CD4-positive, alpha-beta T cell (primary cell): ENCODE data around the gene MPHOSPH10. TPM values are rescaled to one million over a fixed set of nuclear protein-coding genes. Genes with fewer than 3 reads are reported as not detected.
"Not testable (repeated sequence)": the region's sequence is repeated elsewhere in the genome, so short reads cannot be mapped to it uniquely, and the experiment has no call there.

Experiments used
- ATAC-seq: fragments of 200-7000 bp; cut with Tn5 transposase; one replicate; pipeline ENCODE4 v1.10.0; 2022; ENCODE audit warnings: mild to moderate bottlenecking; ENCODE audit not compliant: poor library complexity
- CTCF ChIA-PET: fragments of 350-600 bp; sonication (Branson Sonifier 250); formaldehyde crosslinking; loops from one replicate; lab custom pipeline; 2021; ENCODE audit warnings: antibody characterized with exemption, inconsistent platforms; lab: Charles Lee
- POLR2A ChIA-PET: fragments of 350-600 bp; sonication (Branson Sonifier 250); formaldehyde crosslinking; loops from one replicate; lab custom pipeline; 2021; ENCODE audit warnings: antibody characterized with exemption, inconsistent platforms; lab: Charles Lee
- DNase-seq, 14 experiments: peaks; one replicate each; pipeline ENCODE4 v3.0.0-alpha.2; 2013 to 2020; ENCODE audit warnings: mixed read lengths in 2 of 14
- H3K27ac ChIP-seq, 2 donors: one replicate each; pipeline versions ENCODE4 v1.5.1 to v1.7.0; 2013; ENCODE audit warnings: low read length in 2 of 2, low read depth in 1 of 2, mild to moderate bottlenecking in 1 of 2
- H3K27me3 ChIP-seq, 2 experiments: 1 replicate in 1 of 2; 2 replicates in 1 of 2; pipeline versions ENCODE4 v1.6.1 to v1.7.0; 2013; ENCODE audit warnings: low read length in 2 of 2, control low read depth in 1 of 2, mild to moderate bottlenecking in 1 of 2, moderate library complexity in 1 of 2; ENCODE audit not compliant: insufficient read depth in 2 of 2, control insufficient read depth in 1 of 2
- H3K36me3 ChIP-seq: one replicate; pipeline ENCODE4 v1.6.1; 2013; ENCODE audit warnings: low read length, control low read depth; ENCODE audit not compliant: insufficient read depth
- H3K4me1 ChIP-seq: one replicate; pipeline ENCODE4 v1.6.1; 2013; ENCODE audit warnings: low read length, control low read depth; ENCODE audit not compliant: insufficient read depth
- H3K4me3 ChIP-seq: one replicate; pipeline ENCODE4 v1.5.1; 2013; ENCODE audit warnings: mild to moderate bottlenecking, low read length, moderate library complexity
- H3K9me3 ChIP-seq, 2 experiments: 1 replicate in 1 of 2; 2 replicates in 1 of 2; pipeline versions ENCODE4 v1.6.1 to v1.7.0; 2013; ENCODE audit warnings: low read length in 2 of 2, mild to moderate bottlenecking in 2 of 2, control low read depth in 1 of 2, moderate library complexity in 1 of 2; ENCODE audit not compliant: control insufficient read depth in 1 of 2, insufficient read depth in 1 of 2
- H3K27ac Mint-ChIP-seq: one replicate; pipeline ENCODE4 v1.8.0; 2020; ENCODE audit warnings: mixed read lengths
- H3K27me3 Mint-ChIP-seq: one replicate; pipeline ENCODE4 v1.8.0; 2021; ENCODE audit warnings: mixed read lengths
- H3K36me3 Mint-ChIP-seq: one replicate; pipeline ENCODE4 v1.8.0; 2021; ENCODE audit warnings: low read depth, mixed read lengths
- H3K4me1 Mint-ChIP-seq: one replicate; pipeline ENCODE4 v1.8.0; 2021; ENCODE audit warnings: low read depth, mixed read lengths
- H3K4me3 Mint-ChIP-seq: one replicate; pipeline ENCODE4 v1.8.0; 2020; ENCODE audit warnings: mild to moderate bottlenecking, mixed read lengths
- H3K9me3 Mint-ChIP-seq: one replicate; pipeline ENCODE4 v1.8.0; 2020; ENCODE audit warnings: mixed read lengths
- intact Hi-C, 2 experiments: fragments of 100-400 bp; cut with DNase I in 1 of 2; cut with micrococcal nuclease in 1 of 2; formaldehyde crosslinking; loops; one replicate each; pipeline versions ENCODE4 v1.15.1 to v1.9.0; 2023 to 2025; cut with DNase I, micrococcal nuclease
- total RNA-seq, 174 experiments: library from RNA in 2 of 174; stranded (reverse) in 2 of 174; gene quantifications; one replicate each; pipeline ENCODE4 v1.2.3 and lab custom pipeline; 2021 to 2026
- TF ChIP-seq, protein P1 (sequence below): fragments of 200-600 bp; IDR thresholded peaks from one replicate; pipeline ENCODE4 v1.8.0; 2022; ENCODE audit warnings: antibody characterized with exemption, mild to moderate bottlenecking

Gene MPHOSPH10
- total RNA-seq, 2 experiments from 2014 or later = 36.7 to 38.2 TPM

DNA sequence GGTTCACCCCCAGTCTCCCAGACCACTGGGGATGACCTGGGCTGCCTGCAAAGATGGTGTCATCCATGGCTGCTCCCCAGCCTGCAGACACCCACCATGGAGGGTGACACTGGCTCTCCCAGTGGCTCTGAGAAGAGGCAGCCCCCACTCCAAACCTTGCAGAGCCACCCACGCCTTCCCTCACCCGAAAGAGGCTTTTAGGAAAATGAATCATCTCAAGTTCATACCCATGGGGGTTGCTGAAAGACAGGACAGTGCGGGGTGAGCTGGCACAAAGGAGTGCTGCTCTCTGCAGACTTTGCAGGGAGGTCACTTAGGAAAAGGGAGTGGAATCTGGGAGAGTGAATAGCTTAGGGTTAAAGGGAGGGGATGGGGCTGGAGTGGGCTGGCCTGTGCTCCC, 36.4 kb downstream of the MPHOSPH10 start:
- DNase-seq = no peak

DNA sequence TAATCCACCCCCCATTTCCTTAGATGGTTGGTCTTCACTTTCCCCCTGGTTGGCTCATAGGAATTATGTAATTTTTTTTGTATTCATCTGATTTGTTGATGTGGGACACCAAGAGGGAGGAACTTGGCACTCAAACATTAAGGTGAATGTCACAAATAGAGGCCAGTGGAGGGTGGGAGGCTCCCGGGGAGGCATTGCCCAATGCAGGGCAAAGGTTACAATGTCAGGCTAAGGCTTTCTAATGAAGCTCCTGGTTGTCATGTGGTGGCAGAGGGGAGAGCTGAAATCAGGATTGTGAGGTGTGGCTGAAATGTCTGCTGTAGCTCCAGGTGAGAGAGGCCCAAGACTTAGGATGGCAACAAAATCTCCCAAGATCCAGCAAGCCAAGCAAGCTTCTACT, 42.7 kb downstream of the MPHOSPH10 start:
- Mint-ChIP-seq H3K36me3 (no peaks in the 10 kb centered on the region), H3K27me3 (no peaks in the 10 kb centered on the region), H3K27ac (no peak overlapping the region), H3K4me3 (no peak overlapping the region), H3K9me3 (no peaks in the 10 kb centered on the region), H3K4me1 (peaks cover 12% of the 10 kb centered on the region)
- ChIA-PET POLR2A (no interaction called here), CTCF (no interaction called here)
- ATAC-seq (no peak), DNase-seq (no peak)
- H3K36me3 ChIP-seq = no peaks in the 10 kb centered on the region
- no peaks in the 10 kb centered on the region for H3K4me1 ChIP-seq
- intact Hi-C loops = no loop called here
- H3K27me3 ChIP-seq = peaks cover 0 to 3% of the 10 kb centered on the region in 2 experiments
- H3K4me3 ChIP-seq = no peak overlapping the region
- no peaks in the 10 kb centered on the region for H3K9me3 ChIP-seq
- H3K27ac ChIP-seq = no peak overlapping the region
- TF ChIP-seq, protein P1, sequence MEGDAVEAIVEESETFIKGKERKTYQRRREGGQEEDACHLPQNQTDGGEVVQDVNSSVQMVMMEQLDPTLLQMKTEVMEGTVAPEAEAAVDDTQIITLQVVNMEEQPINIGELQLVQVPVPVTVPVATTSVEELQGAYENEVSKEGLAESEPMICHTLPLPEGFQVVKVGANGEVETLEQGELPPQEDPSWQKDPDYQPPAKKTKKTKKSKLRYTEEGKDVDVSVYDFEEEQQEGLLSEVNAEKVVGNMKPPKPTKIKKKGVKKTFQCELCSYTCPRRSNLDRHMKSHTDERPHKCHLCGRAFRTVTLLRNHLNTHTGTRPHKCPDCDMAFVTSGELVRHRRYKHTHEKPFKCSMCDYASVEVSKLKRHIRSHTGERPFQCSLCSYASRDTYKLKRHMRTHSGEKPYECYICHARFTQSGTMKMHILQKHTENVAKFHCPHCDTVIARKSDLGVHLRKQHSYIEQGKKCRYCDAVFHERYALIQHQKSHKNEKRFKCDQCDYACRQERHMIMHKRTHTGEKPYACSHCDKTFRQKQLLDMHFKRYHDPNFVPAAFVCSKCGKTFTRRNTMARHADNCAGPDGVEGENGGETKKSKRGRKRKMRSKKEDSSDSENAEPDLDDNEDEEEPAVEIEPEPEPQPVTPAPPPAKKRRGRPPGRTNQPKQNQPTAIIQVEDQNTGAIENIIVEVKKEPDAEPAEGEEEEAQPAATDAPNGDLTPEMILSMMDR = no peak

More for the DNA sequence above, 36.4 kb downstream of the MPHOSPH10 start:
- peaks cover 10% of the 10 kb centered on the region for H3K27me3 Mint-ChIP-seq
- ChIA-PET CTCF (no interaction called here), POLR2A (no interaction called here)
- Histone ChIP-seq H3K4me3 (no peak overlapping the region), H3K4me1 (no peaks in the 10 kb centered on the region), H3K36me3 (no peaks in the 10 kb centered on the region), H3K9me3 (no peaks in the 10 kb centered on the region), H3K27me3 (no peaks in the 10 kb centered on the region), H3K27ac (no peak overlapping the region)
- intact Hi-C loops = no loop called here
- H3K36me3 Mint-ChIP-seq = no peaks in the 10 kb centered on the region
- no peak for ATAC-seq
- no peak overlapping the region for H3K4me3 Mint-ChIP-seq
- no peaks in the 10 kb centered on the region for H3K4me1 Mint-ChIP-seq
- no peaks in the 10 kb centered on the region for H3K9me3 Mint-ChIP-seq
- TF ChIP-seq, protein P1 = no peak
- no peak overlapping the region for H3K27ac Mint-ChIP-seq

DNA sequence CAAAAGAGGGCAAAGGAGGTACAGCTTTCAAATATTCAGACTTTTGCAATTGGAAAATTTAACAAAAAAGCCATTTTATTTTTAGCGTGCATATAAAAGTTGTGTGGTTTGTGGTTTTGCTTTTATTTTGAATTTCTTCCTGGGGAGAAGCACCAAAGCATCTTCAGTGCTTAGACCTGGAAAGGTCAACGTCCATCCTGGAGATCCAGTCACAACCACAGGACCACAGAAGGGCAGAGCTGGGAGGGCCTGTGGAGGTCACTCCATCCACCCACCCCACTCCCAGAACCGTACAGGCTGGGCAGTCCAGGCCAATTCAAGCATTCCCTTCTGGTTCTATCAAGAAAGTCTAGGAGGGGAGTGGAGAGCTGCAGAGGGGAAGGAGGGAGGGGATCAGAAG, 43.8 kb downstream of the MPHOSPH10 start:
- Mint-ChIP-seq H3K27ac (no peak overlapping the region), H3K36me3 (no peaks in the 10 kb centered on the region), H3K4me3 (no peak overlapping the region), H3K9me3 (no peaks in the 10 kb centered on the region), H3K4me1 (peaks cover 12% of the 10 kb centered on the region), H3K27me3 (no peaks in the 10 kb centered on the region)
- Histone ChIP-seq H3K27ac (no peak overlapping the region), H3K9me3 (no peaks in the 10 kb centered on the region), H3K4me1 (no peaks in the 10 kb centered on the region), H3K27me3 (peaks cover 0 to 3% of the 10 kb centered on the region in 2 experiments), H3K4me3 (no peak overlapping the region), H3K36me3 (no peaks in the 10 kb centered on the region)
- intact Hi-C loops = no loop called here
- no peak for ATAC-seq
- POLR2A ChIA-PET = no interaction called here
- CTCF ChIA-PET = no interaction called here
- no peak for DNase-seq
- TF ChIP-seq, protein P1 = no peak

DNA sequence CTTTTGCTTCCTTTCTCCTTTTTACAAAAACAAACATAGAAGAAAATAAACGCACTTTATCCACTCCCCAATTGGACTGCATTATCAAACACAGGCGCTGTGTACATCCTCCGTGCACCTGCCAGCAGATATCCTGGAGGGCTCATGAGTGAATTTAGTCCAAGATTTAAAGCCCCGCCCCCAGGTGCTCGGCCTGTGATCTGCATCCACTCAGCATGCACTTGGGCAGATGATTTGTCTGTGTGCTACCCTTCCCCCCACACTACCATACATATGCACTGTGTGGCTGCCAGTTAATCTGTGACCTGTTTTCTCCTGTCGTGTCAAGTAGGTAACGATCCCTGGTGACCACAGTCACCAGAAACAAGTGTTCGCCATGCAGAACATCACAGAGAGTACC, 48.4 kb downstream of the MPHOSPH10 start:
- H3K27ac ChIP-seq, POLR2A ChIA-PET, H3K4me3 Mint-ChIP-seq, H3K27me3 Mint-ChIP-seq, H3K9me3 ChIP-seq, H3K27ac Mint-ChIP-seq, H3K36me3 ChIP-seq, H3K4me3 ChIP-seq, H3K4me1 ChIP-seq, H3K36me3 Mint-ChIP-seq, DNase-seq, H3K27me3 ChIP-seq, H3K9me3 Mint-ChIP-seq, CTCF ChIA-PET, ATAC-seq, intact Hi-C loops: not testable (repeated sequence)
- peaks cover 17% of the 10 kb centered on the region for H3K4me1 Mint-ChIP-seq
